ENCODE results near the gene MAZ.
"Not testable (repeated sequence)": the region's sequence is repeated elsewhere in the genome, so short reads cannot be mapped to it uniquely, and the experiment has no call there.

MAZ gene

DNA sequence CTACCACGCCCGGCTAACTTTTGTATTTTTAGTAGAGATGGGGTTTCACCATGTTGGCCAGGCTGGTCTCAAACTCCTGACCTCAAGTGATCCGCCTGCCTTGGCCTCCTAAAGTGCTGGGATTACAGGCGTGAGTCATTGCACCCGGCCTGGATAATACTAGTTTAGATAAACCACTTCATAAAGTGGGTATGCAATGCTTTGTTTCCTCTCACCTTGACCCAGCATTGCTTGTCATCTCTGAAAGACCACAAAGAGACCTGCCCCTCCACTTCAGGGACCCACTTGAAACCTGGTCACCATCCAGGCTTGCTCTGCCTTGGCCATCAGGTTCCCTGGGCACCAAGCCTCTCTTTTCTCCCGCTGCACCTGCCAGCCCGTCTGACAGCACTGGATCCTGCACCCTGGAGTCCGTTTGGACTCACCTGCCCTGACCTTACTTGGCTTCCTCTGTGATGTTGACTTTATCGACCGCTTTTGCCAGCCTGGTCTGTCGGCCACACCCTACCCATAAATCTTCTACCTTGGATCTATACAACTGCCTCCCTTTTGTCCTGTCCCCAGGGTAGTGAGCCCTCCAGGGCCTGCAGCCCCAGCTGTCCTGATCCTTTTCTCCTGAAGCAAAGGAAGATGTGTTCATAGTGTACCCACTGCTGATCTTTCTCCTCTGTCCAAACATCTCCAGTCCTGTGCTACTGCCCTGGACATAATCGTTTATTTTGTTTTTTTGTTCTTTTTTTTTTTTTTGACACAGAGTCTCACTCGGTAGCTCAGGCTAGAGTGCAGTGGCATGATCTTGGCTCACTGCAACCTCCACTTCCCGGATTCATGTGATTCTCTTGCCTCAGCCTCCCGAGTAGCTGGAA is 40.9 kb upstream of the MAZ start:
- TF ChIP-seq, protein P1, sequence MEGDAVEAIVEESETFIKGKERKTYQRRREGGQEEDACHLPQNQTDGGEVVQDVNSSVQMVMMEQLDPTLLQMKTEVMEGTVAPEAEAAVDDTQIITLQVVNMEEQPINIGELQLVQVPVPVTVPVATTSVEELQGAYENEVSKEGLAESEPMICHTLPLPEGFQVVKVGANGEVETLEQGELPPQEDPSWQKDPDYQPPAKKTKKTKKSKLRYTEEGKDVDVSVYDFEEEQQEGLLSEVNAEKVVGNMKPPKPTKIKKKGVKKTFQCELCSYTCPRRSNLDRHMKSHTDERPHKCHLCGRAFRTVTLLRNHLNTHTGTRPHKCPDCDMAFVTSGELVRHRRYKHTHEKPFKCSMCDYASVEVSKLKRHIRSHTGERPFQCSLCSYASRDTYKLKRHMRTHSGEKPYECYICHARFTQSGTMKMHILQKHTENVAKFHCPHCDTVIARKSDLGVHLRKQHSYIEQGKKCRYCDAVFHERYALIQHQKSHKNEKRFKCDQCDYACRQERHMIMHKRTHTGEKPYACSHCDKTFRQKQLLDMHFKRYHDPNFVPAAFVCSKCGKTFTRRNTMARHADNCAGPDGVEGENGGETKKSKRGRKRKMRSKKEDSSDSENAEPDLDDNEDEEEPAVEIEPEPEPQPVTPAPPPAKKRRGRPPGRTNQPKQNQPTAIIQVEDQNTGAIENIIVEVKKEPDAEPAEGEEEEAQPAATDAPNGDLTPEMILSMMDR (conservative IDR thresholded peaks at IDR 0.05; ENCODE audit: low read length), result no peak
- no peak for DNase-seq (ENCODE audit: low read depth)
- H3K4me3 ChIP-seq (ENCODE audit: low read length), result no peak overlapping the region

- DNase-seq (ENCODE audit: low read depth), result no peak
- no peak overlapping the region for H3K4me3 ChIP-seq (ENCODE audit: low read length)
- TF ChIP-seq, protein P1 (conservative IDR thresholded peaks at IDR 0.05; ENCODE audit: low read length), result no peak
Observed at GRCh38 chr16:29766571-29766970, 39.8 kb upstream of the MAZ start.

DNA sequence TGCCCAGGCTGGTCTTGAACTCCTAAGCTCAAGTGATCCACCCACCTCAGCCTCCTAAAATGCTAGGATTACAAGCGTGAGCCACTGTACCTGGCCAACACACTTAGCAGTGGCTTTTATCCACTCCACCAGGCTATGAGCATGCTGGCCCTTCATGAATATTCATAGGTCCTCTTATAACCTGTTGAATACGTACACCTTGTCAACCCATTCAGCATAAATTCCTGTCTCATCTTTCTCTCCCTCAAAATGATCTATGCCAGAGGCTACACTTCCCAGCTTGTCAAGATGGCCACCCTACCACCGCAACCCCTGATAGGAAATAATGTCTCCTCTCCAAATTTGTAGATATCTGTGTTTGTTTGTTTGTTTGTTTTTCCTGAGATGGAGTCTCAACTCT is 39.3 kb upstream of the MAZ start:
- no peak overlapping the region for H3K4me3 ChIP-seq (ENCODE audit: low read length)
- DNase-seq (ENCODE audit: low read depth), result no peak
- TF ChIP-seq, protein P1 (conservative IDR thresholded peaks at IDR 0.05; ENCODE audit: low read length), result no peak

DNA sequence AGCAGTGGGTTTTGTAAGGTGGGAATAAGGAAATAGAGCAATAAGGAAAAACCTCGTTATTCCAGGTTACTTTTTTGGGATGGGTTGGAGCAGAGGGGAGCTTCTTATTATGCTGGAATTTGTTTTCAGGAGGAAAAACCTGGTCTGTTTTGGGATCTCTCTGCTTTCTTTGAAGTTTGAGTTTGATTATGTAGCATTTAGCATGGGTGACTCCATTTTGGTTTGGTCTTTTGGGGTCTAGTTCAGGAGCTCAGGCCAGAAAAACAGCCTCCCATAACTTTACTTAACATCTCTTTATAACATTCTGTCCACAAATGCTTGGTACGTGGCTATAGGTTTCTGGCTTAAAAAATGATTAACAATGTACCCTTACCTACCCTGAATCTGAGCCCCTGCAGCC is 36.8 kb upstream of the MAZ start:
- TF ChIP-seq, protein P1 (conservative IDR thresholded peaks at IDR 0.05; ENCODE audit: low read length), result no peak
- H3K4me3 ChIP-seq (ENCODE audit: low read length), result no peak overlapping the region
- DNase-seq (ENCODE audit: low read depth), result no peak

DNA sequence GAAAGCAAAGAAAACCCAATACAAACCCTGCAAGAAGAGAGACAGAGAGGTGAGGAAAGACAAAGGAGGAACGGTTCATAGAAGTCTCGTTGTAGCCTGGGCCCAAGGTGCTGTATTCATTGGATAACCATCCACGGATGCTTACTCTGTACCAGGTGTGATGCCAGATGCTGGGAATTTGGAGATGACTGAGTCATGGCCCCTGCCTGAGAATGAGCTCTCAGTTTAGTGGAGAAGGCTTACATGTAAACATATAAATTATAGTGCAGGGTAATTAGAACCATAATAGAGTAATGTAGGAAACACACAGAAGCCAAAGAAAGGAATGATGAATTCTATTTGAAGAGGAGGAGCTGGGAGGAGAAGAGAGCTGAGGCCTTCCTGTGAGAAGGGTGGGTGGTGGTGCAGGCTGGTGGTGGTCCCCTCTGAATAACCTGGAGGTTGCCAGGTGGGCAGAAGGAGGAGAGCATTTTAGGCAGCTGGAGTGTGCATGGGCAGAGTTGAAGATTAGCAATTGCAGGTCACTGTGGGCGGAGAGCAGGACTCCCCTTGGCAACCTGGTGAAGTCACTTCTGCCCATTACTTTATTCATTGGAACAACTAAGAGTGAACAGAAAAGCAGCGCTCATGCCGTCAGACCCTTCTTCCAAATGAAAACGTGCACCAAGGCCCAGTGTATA is 35.9 kb upstream of the MAZ start:
- TF ChIP-seq, protein P1 (conservative IDR thresholded peaks at IDR 0.05; ENCODE audit: low read length), result no peak
- H3K4me3 ChIP-seq (ENCODE audit: low read length), result no peak overlapping the region
- DNase-seq (ENCODE audit: low read depth), result no peak

- H3K4me3 ChIP-seq (ENCODE audit: low read length); DNase-seq (ENCODE audit: low read depth): not testable (repeated sequence)
Observed at GRCh38 chr16:29772330-29772729, 34.0 kb upstream of the MAZ start.

DNA sequence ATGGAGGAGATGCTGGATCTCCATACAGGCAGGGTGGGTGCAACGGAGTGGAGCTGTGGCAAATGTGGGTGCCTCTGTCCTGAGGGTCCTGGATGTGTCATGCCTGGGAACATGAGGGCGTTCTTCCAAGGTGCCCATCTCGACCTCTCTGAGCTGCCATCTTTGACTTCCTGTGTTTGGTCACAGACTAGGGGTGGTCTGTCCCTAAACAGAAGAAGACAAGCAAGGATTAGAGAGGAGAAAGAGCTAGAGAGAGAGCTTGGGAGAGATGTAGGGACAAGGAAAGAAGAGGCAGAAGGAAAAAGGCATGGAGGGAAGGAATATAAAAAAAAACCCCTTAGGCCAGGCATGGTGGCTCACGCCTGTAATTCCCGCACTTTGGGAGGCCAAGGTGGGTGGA is 31.6 kb upstream of the MAZ start:
- TF ChIP-seq, protein P1 (conservative IDR thresholded peaks at IDR 0.05; ENCODE audit: low read length), result no peak
- no peak overlapping the region for H3K4me3 ChIP-seq (ENCODE audit: low read length)
- no peak for DNase-seq (ENCODE audit: low read depth)
